Fibroblast of lung (primary cell): Measurements from ENCODE around the gene FOXK2. TPM values are rescaled to one million over a fixed set of nuclear protein-coding genes. Genes with fewer than 3 reads are reported as not detected.

ENCODE experiments used
- DNase-seq, 2 donors: peaks; one replicate each; pipeline versions ENCODE4 v3.0.0 to v3.0.0-alpha.2; 2010; ENCODE audit warnings: low read depth in 2 of 2
- H2AFZ ChIP-seq: 2 replicates; pipeline ENCODE4 v1.5.1; 2012; ENCODE audit warnings: low read length, control low read depth, inconsistent platforms
- H3K27ac ChIP-seq: 2 replicates; pipeline ENCODE4 v1.5.1; 2011; ENCODE audit warnings: low read length, control low read depth; ENCODE audit not compliant: insufficient read depth
- H3K27me3 ChIP-seq: 2 replicates; pipeline ENCODE4 v1.5.1; 2011; ENCODE audit warnings: mild to moderate bottlenecking, low read length; ENCODE audit not compliant: control insufficient read depth, insufficient read depth
- H3K36me3 ChIP-seq: 2 replicates; pipeline ENCODE4 v1.5.1; 2011; ENCODE audit warnings: low read length; ENCODE audit not compliant: control insufficient read depth, insufficient read depth
- H3K4me1 ChIP-seq: 2 replicates; pipeline ENCODE4 v1.5.1; 2011; ENCODE audit warnings: low read length; ENCODE audit not compliant: control insufficient read depth, insufficient read depth; ENCODE audit errors: extremely low read depth
- H3K4me2 ChIP-seq: 2 replicates; pipeline ENCODE4 v1.5.1; 2011; ENCODE audit warnings: low read length, control low read depth; ENCODE audit not compliant: insufficient read depth; ENCODE audit errors: extremely low read depth
- H3K4me3 ChIP-seq, 4 experiments: fragments of 200-600 bp in 1 of 4; sonication (generic) in 1 of 4; replicated peaks in 1 of 4; 2 replicates each; pipeline ENCODE4 v1.5.1; 2011 to 2016; ENCODE audit warnings: low read length in 4 of 4, low read depth in 3 of 4, mild to moderate bottlenecking in 3 of 4, control low read depth in 2 of 4, inconsistent platforms in 1 of 4, mixed read lengths in 1 of 4; ENCODE audit not compliant: insufficient read depth in 1 of 4; ENCODE audit errors: control extremely low read depth in 1 of 4
- H3K79me2 ChIP-seq: 2 replicates; pipeline ENCODE4 v1.5.1; 2012; ENCODE audit warnings: mild to moderate bottlenecking, low read length, inconsistent platforms; ENCODE audit not compliant: control insufficient read depth, insufficient read depth
- H3K9ac ChIP-seq: 2 replicates; pipeline ENCODE4 v1.5.1; 2011; ENCODE audit warnings: mild to moderate bottlenecking, low read length, control low read depth; ENCODE audit not compliant: insufficient read depth
- H3K9me3 ChIP-seq: 2 replicates; pipeline ENCODE4 v1.5.1; 2012; ENCODE audit warnings: low read depth, low read length; ENCODE audit not compliant: control insufficient read depth, insufficient read depth
- H4K20me1 ChIP-seq: 2 replicates; pipeline ENCODE4 v1.5.1; 2011; ENCODE audit warnings: low read length; ENCODE audit not compliant: control insufficient read depth, insufficient read depth; ENCODE audit errors: extremely low read depth
- CTCF ChIP-seq, 2 donors: IDR thresholded peaks in 1 of 2; conservative IDR thresholded peaks in 1 of 2; 1 replicate in 1 of 2; 2 replicates in 1 of 2; pipeline ENCODE4 v1.5.1; 2011 to 2012; ENCODE audit warnings: low read length in 2 of 2, control low read depth in 1 of 2, inconsistent platforms in 1 of 2, low read depth in 1 of 2, mild to moderate bottlenecking in 1 of 2
- EZH2 ChIP-seq: IDR thresholded peaks from 2 replicates; pipeline ENCODE4 v1.5.1; 2012; ENCODE audit warnings: low read length, control low read depth, mild to moderate bottlenecking; ENCODE audit errors: missing control alignments
- polyA plus RNA-seq, 2 donors: library from polyadenylated mRNA; depleted of rRNA in 1 of 2; stranded (reverse) in 1 of 2; unstranded in 1 of 2; fragments of >200 nt; gene quantifications; 2 replicates each; pipeline ENCODE4 v1.2.1, GENCODE V29; 2011 to 2012; ENCODE audit warnings: missing spikeins in 1 of 2
- total RNA-seq: library from RNA; depleted of rRNA; stranded (reverse); fragments of >200 nt; gene quantifications from 2 replicates; pipeline ENCODE4 v1.2.1, GENCODE V29; 2014

The FOXK2 gene
- total and polyA plus RNA-seq, 2 donors (not counting 1 experiment from before 2014, with no cell fraction given) = 23.5 to 33.2 TPM

DNA sequence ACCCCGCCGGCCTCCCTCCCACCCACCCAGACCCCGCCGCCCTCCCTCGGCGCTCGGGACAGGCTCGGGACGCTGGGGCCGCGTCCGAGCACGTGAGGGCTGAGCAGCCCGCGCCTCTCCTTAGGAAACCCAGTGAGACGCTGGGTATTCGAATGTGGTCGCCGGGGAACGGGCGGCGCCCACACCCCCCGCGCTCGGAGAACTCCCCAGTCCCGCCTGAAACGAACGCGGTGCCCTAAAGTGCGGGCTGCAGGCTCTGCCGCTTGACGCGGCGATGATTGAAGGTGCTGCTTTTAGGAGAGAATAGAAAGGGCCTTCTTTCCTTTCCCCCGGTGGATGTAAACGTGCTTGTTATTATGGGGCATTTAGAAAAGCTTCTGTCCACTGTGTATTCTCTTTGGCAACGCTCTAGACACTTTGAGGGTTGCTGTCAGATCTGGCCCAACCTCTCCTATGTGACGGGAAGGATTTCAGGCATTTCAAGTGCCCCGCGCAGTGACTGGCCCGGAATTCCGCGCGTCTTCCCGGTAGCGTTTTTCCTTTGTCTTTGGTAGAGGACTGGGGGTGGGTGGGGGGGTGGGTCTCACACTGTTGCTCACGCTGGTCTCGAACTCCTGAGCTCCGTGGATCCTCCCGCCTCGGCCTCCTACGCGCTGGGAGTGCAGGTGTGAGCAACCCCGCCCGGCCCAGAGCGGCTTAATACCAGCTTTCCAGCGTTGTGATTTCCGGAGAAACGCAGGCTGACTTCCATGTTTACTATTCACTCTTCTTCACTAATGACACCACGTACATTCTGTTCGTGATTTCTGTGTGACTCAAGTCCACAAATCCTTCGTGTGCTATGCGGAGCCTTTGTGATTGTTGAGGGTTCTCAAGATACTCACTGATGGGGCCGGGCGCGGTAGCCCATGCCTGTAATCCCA is 21.8 kb upstream of the FOXK2 start:
- peak overlapping the region; percentile 75 for H3K4me2 ChIP-seq
- no peaks in the 10 kb centered on the region for H3K79me2 ChIP-seq
- no peak for TF ChIP-seq CTCF (conservative IDR thresholded peaks at IDR 0.05 in 1 of 2, IDR thresholded peaks at IDR 0.05 in 1 of 2; ENCODE audit: low read depth in 1 of 2, low read length in 2 of 2)
- no peak for TF ChIP-seq EZH2
- no peaks in the 10 kb centered on the region for H3K9me3 ChIP-seq
- peak overlapping the region; percentile 18 to 68 (median 35) for H3K4me3 ChIP-seq
- H3K4me1 ChIP-seq = peaks cover 10% of the 10 kb centered on the region
- H3K9ac ChIP-seq = peak overlapping the region; percentile 40
- no peaks in the 10 kb centered on the region for H3K36me3 ChIP-seq
- no peaks in the 10 kb centered on the region for H4K20me1 ChIP-seq
- H2AFZ ChIP-seq = peak overlapping the region; percentile 66
- peak overlapping the region; percentile 49 for H3K27ac ChIP-seq
- peak; percentile 49 to 90 for DNase-seq
- no peaks in the 10 kb centered on the region for H3K27me3 ChIP-seq

DNA sequence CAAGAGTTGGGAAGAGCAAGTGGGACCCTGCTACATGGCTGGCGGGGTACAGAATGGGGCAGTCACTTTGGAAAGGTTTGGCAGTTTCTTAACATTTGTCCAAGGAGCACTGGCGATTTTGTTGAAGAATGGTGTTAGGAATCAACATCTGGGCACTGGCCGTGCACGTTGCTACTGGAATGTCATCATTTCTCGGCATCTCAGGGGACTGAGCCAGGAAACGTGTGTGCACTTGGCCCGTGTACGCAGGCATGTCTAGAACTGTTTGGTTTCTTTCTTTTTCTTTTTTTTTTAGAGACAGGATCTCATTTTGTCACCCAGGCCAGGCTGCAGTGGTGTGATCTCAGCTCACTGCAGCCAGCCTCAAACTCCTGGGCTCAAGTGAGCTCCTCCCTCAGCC is 17.3 kb upstream of the FOXK2 start:
- H3K27ac ChIP-seq = no peak overlapping the region
- H3K9ac ChIP-seq = no peak overlapping the region
- no peaks in the 10 kb centered on the region for H3K36me3 ChIP-seq
- no peaks in the 10 kb centered on the region for H3K79me2 ChIP-seq
- H3K4me2 ChIP-seq = no peak overlapping the region
- no peaks in the 10 kb centered on the region for H3K4me1 ChIP-seq
- no peaks in the 10 kb centered on the region for H3K9me3 ChIP-seq
- H2AFZ ChIP-seq = no peak overlapping the region
- H3K4me3 ChIP-seq = no peak overlapping the region
- no peaks in the 10 kb centered on the region for H3K27me3 ChIP-seq
- DNase-seq = peak in 1 of 2 donors; percentile 62
- TF ChIP-seq CTCF (conservative IDR thresholded peaks at IDR 0.05 in 1 of 2, IDR thresholded peaks at IDR 0.05 in 1 of 2; ENCODE audit: low read depth in 1 of 2, low read length in 2 of 2) (no peak), EZH2 (no peak)
- H4K20me1 ChIP-seq = no peaks in the 10 kb centered on the region

DNA sequence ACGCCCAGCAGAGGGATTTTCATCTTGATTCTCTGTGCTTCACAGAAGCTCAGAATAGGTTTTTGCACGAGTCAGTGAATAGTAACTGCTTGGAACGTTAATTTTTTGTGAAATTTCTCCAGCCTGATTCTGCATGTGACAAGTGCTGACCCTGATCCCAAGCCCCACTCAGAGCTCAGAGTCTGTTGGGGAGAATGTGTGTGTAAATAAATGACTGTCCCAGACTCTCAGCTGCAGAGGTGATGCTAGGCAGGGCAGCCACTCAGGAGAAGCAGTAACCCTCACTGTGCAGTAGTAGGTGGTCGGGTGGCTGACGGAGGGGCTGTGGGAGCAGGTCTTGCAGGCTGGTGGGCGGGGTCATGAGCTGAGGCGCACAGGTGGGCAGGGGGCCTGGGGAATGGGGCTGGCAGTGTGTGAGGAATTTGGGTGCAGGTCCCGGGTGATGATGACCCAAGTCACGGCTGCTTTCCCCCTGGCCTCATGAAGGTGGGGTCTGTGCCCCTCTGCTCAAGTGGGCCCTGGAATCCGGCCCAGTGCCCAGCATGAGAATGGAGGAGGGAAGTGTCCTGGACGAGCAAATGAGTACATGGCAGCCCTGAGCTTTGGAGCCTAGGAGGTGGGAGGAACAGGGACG is 16.3 kb upstream of the FOXK2 start:
- Histone ChIP-seq H3K9me3 (no peaks in the 10 kb centered on the region), H3K4me1 (no peaks in the 10 kb centered on the region), H3K36me3 (no peaks in the 10 kb centered on the region), H3K27ac (no peak overlapping the region), H3K79me2 (no peaks in the 10 kb centered on the region), H4K20me1 (no peaks in the 10 kb centered on the region), H3K27me3 (no peaks in the 10 kb centered on the region), H3K4me2 (no peak overlapping the region), H3K4me3 (no peak overlapping the region), H2AFZ (no peak overlapping the region), H3K9ac (no peak overlapping the region)
- no peak for DNase-seq
- TF ChIP-seq CTCF (conservative IDR thresholded peaks at IDR 0.05 in 1 of 2, IDR thresholded peaks at IDR 0.05 in 1 of 2; ENCODE audit: low read depth in 1 of 2, low read length in 2 of 2) = no peak
- TF ChIP-seq EZH2 = no peak
